Globus pallidus (tissue), 1 donor: ENCODE results near the gene SLC47A1.
"Not testable (repeated sequence)": the region's sequence is repeated elsewhere in the genome, so short reads cannot be mapped to it uniquely, and the experiment has no call there.

ENCODE experiments used
- DNase-seq: peaks from one replicate; pipeline ENCODE4 v3.0.0-alpha.2; 2015; ENCODE audit warnings: low spot score

SLC47A1 gene

GRCh38 chr17:19520641-19521040 lies 13.0 kb upstream of the SLC47A1 start:
- no peak for DNase-seq

- no peak for DNase-seq
Measured at GRCh38 chr17:19523690-19524089, 10.0 kb upstream of the SLC47A1 start.

- not testable (repeated sequence) for DNase-seq
Measured at GRCh38 chr17:19526950-19527349, 6.7 kb upstream of the SLC47A1 start.

- DNase-seq = no peak
Measured at GRCh38 chr17:19531780-19532501, 1.7 kb upstream of the SLC47A1 start.

- no peak for DNase-seq
Measured at GRCh38 chr17:19533036-19533717, 477 bp upstream of the SLC47A1 start.

GRCh38 chr17:19534562-19535149 lies 1.0 kb downstream of the SLC47A1 start:
- DNase-seq = no peak

GRCh38 chr17:19537111-19537510 lies 3.5 kb downstream of the SLC47A1 start:
- DNase-seq = no peak

GRCh38 chr17:19538095-19539039 lies 4.7 kb downstream of the SLC47A1 start:
- DNase-seq = peak; percentile 66

- DNase-seq = peak; percentile 38
Measured at GRCh38 chr17:19539040-19539399, 5.4 kb downstream of the SLC47A1 start.

- no peak for DNase-seq
Measured at GRCh38 chr17:19539841-19540311, 6.2 kb downstream of the SLC47A1 start.

GRCh38 chr17:19540706-19541370 lies 7.2 kb downstream of the SLC47A1 start:
- DNase-seq = no peak

GRCh38 chr17:19541445-19541844 lies 7.8 kb downstream of the SLC47A1 start:
- DNase-seq = no peak

GRCh38 chr17:19542247-19542646 lies 8.6 kb downstream of the SLC47A1 start:
- DNase-seq = no peak

GRCh38 chr17:19544366-19544765 lies 10.7 kb downstream of the SLC47A1 start:
- no peak for DNase-seq

- DNase-seq = peak; percentile 60
Measured at GRCh38 chr17:19546289-19547065, 12.8 kb downstream of the SLC47A1 start.

- no peak for DNase-seq
Measured at GRCh38 chr17:19549746-19550623, 16.3 kb downstream of the SLC47A1 start.

- DNase-seq = no peak
Measured at GRCh38 chr17:19551165-19551564, 17.5 kb downstream of the SLC47A1 start.

GRCh38 chr17:19551591-19552148 lies 18.0 kb downstream of the SLC47A1 start:
- no peak for DNase-seq

GRCh38 chr17:19553036-19553435 lies 19.4 kb downstream of the SLC47A1 start:
- DNase-seq = no peak
